Activated CD4-positive, alpha-beta memory T cell treated with anti-CD3 and anti-CD28 coated beads, Interleukin-2, amount 10 ng/mL, durations not matched to agents 7 days and 5 days (primary cell): ENCODE results near the gene GINS3. TPM values are rescaled to one million over a fixed set of nuclear protein-coding genes. Genes with fewer than 3 reads are reported as not detected.
A peak's percentile ranks its signal among the peaks of the same experiment; 100 is the strongest.
"Not testable (repeated sequence)": the region's sequence is repeated elsewhere in the genome, so short reads cannot be mapped to it uniquely, and the experiment has no call there.

ENCODE experiments used
- CTCF ChIA-PET: fragments of 350-600 bp; sonication (Branson Sonifier 250); formaldehyde crosslinking; loops from one replicate; lab custom pipeline; 2021; ENCODE audit warnings: antibody characterized with exemption, inconsistent platforms; lab: Charles Lee
- POLR2A ChIA-PET: fragments of 350-600 bp; sonication (Branson Sonifier 250); formaldehyde crosslinking; loops from one replicate; lab custom pipeline; 2021; ENCODE audit warnings: antibody characterized with exemption; lab: Charles Lee
- DNase-seq: peaks from one replicate; pipeline ENCODE4 v3.0.0-alpha.2; 2020
- H3K27ac Mint-ChIP-seq: one replicate; pipeline ENCODE4 v1.8.0; 2021; ENCODE audit warnings: mild to moderate bottlenecking, mixed read lengths
- H3K27me3 Mint-ChIP-seq: one replicate; pipeline ENCODE4 v1.8.0; 2021; ENCODE audit warnings: mixed read lengths
- H3K36me3 Mint-ChIP-seq: one replicate; pipeline ENCODE4 v1.8.0; 2021; ENCODE audit warnings: low read depth, mixed read lengths
- H3K4me1 Mint-ChIP-seq: one replicate; pipeline ENCODE4 v1.8.0; 2021; ENCODE audit warnings: mixed read lengths
- H3K4me3 Mint-ChIP-seq: one replicate; pipeline ENCODE4 v1.8.0; 2021; ENCODE audit warnings: mild to moderate bottlenecking, mixed read lengths
- H3K9me3 Mint-ChIP-seq: one replicate; pipeline ENCODE4 v1.8.0; 2021; ENCODE audit warnings: mixed read lengths
- total RNA-seq, 2 experiments: library from RNA; stranded (reverse); gene quantifications; one replicate each; pipeline ENCODE4 v1.2.3, GENCODE V29; 2021

GINS3 gene
- total RNA-seq, 2 experiments from 2014 or later: 10.2 to 11.0 TPM

- Mint-ChIP-seq H3K9me3 (no peaks in the 10 kb centered on the region), H3K27me3 (peaks cover 37% of the 10 kb centered on the region), H3K36me3 (no peaks in the 10 kb centered on the region), H3K4me3 (no peak overlapping the region), H3K4me1 (no peaks in the 10 kb centered on the region), H3K27ac (no peak overlapping the region)
- ChIA-PET POLR2A (no interaction called here), CTCF (interaction anchor here (1.7 kb wide), 1 partner anchor 31 kb away, joined by 4 read pairs; no protein-coding TSS in a partner anchor)
- no peak for DNase-seq
These were observed 25.0 kb upstream of the GINS3 start for GRCh38 chr16:58367252-58367651.

GRCh38 chr16:58371841-58372240 is 20.4 kb upstream of the GINS3 start:
- no peak for DNase-seq
- no peak overlapping the region for H3K4me3 Mint-ChIP-seq
- H3K4me1 Mint-ChIP-seq: no peaks in the 10 kb centered on the region
- no peaks in the 10 kb centered on the region for H3K36me3 Mint-ChIP-seq
- ChIA-PET CTCF (no interaction called here), POLR2A (no interaction called here)
- H3K27ac Mint-ChIP-seq: no peak overlapping the region
- H3K9me3 Mint-ChIP-seq: no peaks in the 10 kb centered on the region
- H3K27me3 Mint-ChIP-seq: peaks cover 38% of the 10 kb centered on the region

- peaks cover 33% of the 10 kb centered on the region for H3K27me3 Mint-ChIP-seq
- no peak overlapping the region for H3K27ac Mint-ChIP-seq
- ChIA-PET CTCF (no interaction called here), POLR2A (interaction anchor here (0.6 kb wide), 1 partner anchor 17 kb away, joined by 3 read pairs; no protein-coding TSS in a partner anchor)
- H3K4me1 Mint-ChIP-seq: no peaks in the 10 kb centered on the region
- no peaks in the 10 kb centered on the region for H3K36me3 Mint-ChIP-seq
- no peak for DNase-seq
- H3K9me3 Mint-ChIP-seq: no peaks in the 10 kb centered on the region
- H3K4me3 Mint-ChIP-seq: no peak overlapping the region
These were observed 16.9 kb upstream of the GINS3 start for GRCh38 chr16:58375386-58375785.

DNA sequence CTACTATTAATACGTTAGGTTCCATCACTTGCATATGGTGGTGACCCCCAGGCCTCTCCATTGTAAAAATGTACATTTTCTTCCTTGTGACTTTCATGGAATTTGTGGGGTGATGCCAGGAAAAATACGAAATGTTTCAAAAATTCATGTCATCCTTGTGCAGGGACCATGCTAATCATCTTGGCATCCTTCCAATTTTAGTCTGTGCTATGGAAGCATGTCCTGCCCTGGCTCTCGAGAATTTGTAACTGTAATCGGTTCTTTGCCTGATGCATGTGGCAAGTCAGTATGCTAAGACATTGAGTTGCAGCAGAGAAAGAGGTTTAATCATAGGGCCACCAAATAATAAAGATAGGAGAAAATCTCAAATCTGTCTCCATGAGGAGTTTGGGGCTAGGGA is 14.3 kb upstream of the GINS3 start:
- POLR2A ChIA-PET: no interaction called here
- Mint-ChIP-seq H3K36me3 (no peaks in the 10 kb centered on the region), H3K27ac (no peak overlapping the region), H3K4me1 (no peaks in the 10 kb centered on the region), H3K4me3 (no peak overlapping the region), H3K9me3 (no peaks in the 10 kb centered on the region), H3K27me3 (peaks cover 37% of the 10 kb centered on the region)
- no peak for DNase-seq
- CTCF ChIA-PET: no interaction called here

DNA sequence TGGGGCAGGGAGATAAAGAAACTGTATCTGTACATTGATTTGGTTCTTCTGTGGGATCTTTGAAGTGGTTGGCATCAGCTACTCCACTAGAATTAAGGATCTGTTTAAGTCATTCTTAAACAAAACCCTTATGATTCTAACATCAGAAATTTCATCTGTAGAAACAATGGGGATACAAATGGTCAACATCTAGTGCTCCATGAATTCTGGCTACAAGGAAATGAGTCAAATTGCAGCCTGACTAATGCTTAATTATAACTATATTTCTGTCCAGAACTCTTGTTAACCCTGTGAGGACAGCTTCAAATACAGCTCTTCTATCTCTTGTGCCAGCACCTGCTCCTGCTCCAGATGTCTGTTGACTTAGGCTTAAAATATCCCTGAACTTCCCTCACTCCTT is 13.9 kb upstream of the GINS3 start:
- Mint-ChIP-seq H3K4me1 (no peaks in the 10 kb centered on the region), H3K27me3 (peaks cover 34% of the 10 kb centered on the region), H3K36me3 (no peaks in the 10 kb centered on the region), H3K4me3 (no peak overlapping the region), H3K27ac (no peak overlapping the region), H3K9me3 (no peaks in the 10 kb centered on the region)
- ChIA-PET POLR2A (no interaction called here), CTCF (no interaction called here)
- no peak for DNase-seq

DNA sequence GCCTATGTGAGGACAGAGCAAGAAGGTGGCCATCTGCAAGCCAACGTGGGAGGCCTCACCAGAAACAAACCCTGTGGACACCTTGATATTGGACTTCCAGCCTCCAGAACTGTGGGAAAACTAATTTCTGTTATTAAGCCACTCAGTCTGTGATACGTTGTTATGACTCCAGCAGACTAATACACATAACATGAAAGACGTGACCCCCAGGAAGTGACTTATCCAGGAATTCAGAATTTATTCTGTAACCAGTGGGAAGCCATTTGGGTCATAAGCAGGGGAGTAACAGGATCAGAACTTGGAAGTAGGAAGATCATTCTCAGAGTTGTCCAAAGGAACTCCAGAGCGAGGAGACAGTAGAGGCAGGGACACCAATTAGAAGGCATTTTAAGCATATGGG is 12.5 kb upstream of the GINS3 start:
- H3K4me1 Mint-ChIP-seq: no peaks in the 10 kb centered on the region

GRCh38 chr16:58381661-58382060 is 10.6 kb upstream of the GINS3 start:
- CTCF ChIA-PET: no interaction called here
- no peaks in the 10 kb centered on the region for H3K9me3 Mint-ChIP-seq
- peaks cover 29% of the 10 kb centered on the region for H3K27me3 Mint-ChIP-seq
- no peak for DNase-seq
- no peaks in the 10 kb centered on the region for H3K36me3 Mint-ChIP-seq
- H3K4me1 Mint-ChIP-seq: no peaks in the 10 kb centered on the region
- no peak overlapping the region for H3K4me3 Mint-ChIP-seq
- H3K27ac Mint-ChIP-seq: no peak overlapping the region
- POLR2A ChIA-PET: no interaction called here

More for the DNA sequence above, 12.5 kb upstream of the GINS3 start:
- DNase-seq: no peak
- H3K36me3 Mint-ChIP-seq: no peaks in the 10 kb centered on the region
- CTCF ChIA-PET: no interaction called here
- POLR2A ChIA-PET: no interaction called here
- no peak overlapping the region for H3K4me3 Mint-ChIP-seq
- H3K9me3 Mint-ChIP-seq: no peaks in the 10 kb centered on the region
- H3K27me3 Mint-ChIP-seq: peaks cover 28% of the 10 kb centered on the region
- no peak overlapping the region for H3K27ac Mint-ChIP-seq

- H3K36me3 Mint-ChIP-seq: no peaks in the 10 kb centered on the region
- no peak overlapping the region for H3K27ac Mint-ChIP-seq
- H3K9me3 Mint-ChIP-seq: no peaks in the 10 kb centered on the region
- ChIA-PET CTCF (no interaction called here), POLR2A (no interaction called here)
- H3K4me3 Mint-ChIP-seq: no peak overlapping the region
- no peak for DNase-seq
- H3K4me1 Mint-ChIP-seq: no peaks in the 10 kb centered on the region
- H3K27me3 Mint-ChIP-seq: peaks cover 32% of the 10 kb centered on the region
These were observed 7.7 kb upstream of the GINS3 start for GRCh38 chr16:58384437-58385055.

- peaks cover 27% of the 10 kb centered on the region for H3K27me3 Mint-ChIP-seq
- H3K27ac Mint-ChIP-seq: no peak overlapping the region
- POLR2A ChIA-PET: no interaction called here
- no peak overlapping the region for H3K4me3 Mint-ChIP-seq
- H3K4me1 Mint-ChIP-seq: no peaks in the 10 kb centered on the region
- no peaks in the 10 kb centered on the region for H3K36me3 Mint-ChIP-seq
- DNase-seq: no peak
- CTCF ChIA-PET: interaction anchor here (2.0 kb wide), 1 partner anchor 48 kb away, joined by 7 read pairs; no protein-coding TSS in a partner anchor
- no peaks in the 10 kb centered on the region for H3K9me3 Mint-ChIP-seq
These were observed 7.0 kb upstream of the GINS3 start for GRCh38 chr16:58385218-58385773.

DNA sequence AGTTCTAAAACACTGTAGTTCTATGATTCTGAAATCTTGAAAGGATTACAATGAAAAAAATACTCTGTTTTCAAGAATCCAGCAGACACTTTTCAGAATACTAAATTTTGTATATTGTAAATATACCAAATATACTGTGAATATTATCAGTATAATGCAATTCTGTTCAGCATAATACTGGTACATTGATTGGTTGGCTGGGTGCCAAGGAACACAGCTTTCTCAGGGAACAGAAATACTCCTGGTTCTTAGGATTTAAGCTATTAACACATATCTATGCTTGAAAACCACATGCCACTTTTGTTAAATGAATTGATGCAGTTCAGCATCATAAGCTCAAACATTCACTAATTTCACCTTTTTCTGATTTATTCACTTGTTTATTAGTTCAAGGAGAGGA is 2.5 kb upstream of the GINS3 start:
- ChIA-PET CTCF (interaction anchor here (1.2 kb wide), 1 partner anchor 52 kb away, joined by 3 read pairs; no protein-coding TSS in a partner anchor), POLR2A (no interaction called here)
- DNase-seq: no peak
- Mint-ChIP-seq H3K27ac (no peak overlapping the region), H3K27me3 (peaks cover 23% of the 10 kb centered on the region), H3K4me1 (peaks cover 23% of the 10 kb centered on the region), H3K4me3 (no peak overlapping the region), H3K9me3 (peaks cover 2% of the 10 kb centered on the region), H3K36me3 (peaks cover 8% of the 10 kb centered on the region)

- Mint-ChIP-seq H3K36me3 (peaks cover 21% of the 10 kb centered on the region), H3K27ac (peak overlapping the region; percentile 93), H3K4me1 (peaks cover 26% of the 10 kb centered on the region), H3K4me3 (peak overlapping the region; percentile 100), H3K27me3 (peaks cover 19% of the 10 kb centered on the region), H3K9me3 (peaks cover 2% of the 10 kb centered on the region)
- no peak for DNase-seq
- ChIA-PET POLR2A (interaction anchor here (1.0 to 2.0 kb wide), 12 partner anchors 9 to 657 kb away, joined by 3 to 9 read pairs (median 5); partner anchors contain the start of genes CFAP20 and SLC38A7), CTCF (interaction anchor here (0.7 to 1.6 kb wide), 7 partner anchors 17 to 363 kb away, joined by 3 to 8 read pairs (median 3); no protein-coding TSS in a partner anchor)
These were observed 850 bp downstream of the GINS3 start for GRCh38 chr16:58393138-58393504.

DNA sequence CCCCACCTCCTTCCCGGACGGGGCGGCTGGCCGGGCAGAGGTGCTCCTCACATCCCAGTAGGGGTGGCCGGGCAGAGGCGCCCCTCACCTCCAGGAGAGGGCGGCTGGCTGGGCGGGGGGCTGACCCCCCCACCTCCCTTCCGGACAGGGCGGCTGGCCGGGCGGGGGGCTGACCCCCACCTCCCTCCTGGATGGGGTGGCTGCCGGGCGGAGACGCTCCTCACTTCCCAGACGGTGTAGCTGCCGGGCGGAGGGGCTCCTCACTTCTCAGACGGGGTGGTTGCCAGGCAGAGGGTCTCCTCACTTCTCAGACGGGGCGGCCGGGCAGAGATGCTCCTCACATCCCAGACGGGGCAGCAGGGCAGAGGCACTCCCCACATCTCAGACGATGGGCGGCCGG is 4.6 kb downstream of the GINS3 start:
- H3K27ac Mint-ChIP-seq, H3K27me3 Mint-ChIP-seq, CTCF ChIA-PET, POLR2A ChIA-PET, H3K9me3 Mint-ChIP-seq, DNase-seq, H3K4me3 Mint-ChIP-seq: not testable (repeated sequence)
- H3K4me1 Mint-ChIP-seq: peaks cover 23% of the 10 kb centered on the region
- peaks cover 28% of the 10 kb centered on the region for H3K36me3 Mint-ChIP-seq

GRCh38 chr16:58399718-58400633 is 7.7 kb downstream of the GINS3 start:
- Mint-ChIP-seq H3K27me3 (no peaks in the 10 kb centered on the region), H3K27ac (no peak overlapping the region), H3K36me3 (peaks cover 35% of the 10 kb centered on the region), H3K4me1 (peaks cover 2% of the 10 kb centered on the region), H3K4me3 (no peak overlapping the region), H3K9me3 (no peaks in the 10 kb centered on the region)
- CTCF ChIA-PET: no interaction called here
- POLR2A ChIA-PET: no interaction called here
- DNase-seq: no peak
